Tibial nerve (tissue), 4 donors: ENCODE data around the gene KCTD2. TPM values are rescaled to one million over a fixed set of nuclear protein-coding genes. Genes with fewer than 3 reads are reported as not detected.

ENCODE experiments used
- DNase-seq, 2 donors: peaks; one replicate each; pipeline ENCODE4 v3.0.0-alpha.2; 2019; ENCODE audit warnings: low spot score in 2 of 2
- H3K27ac ChIP-seq, 4 donors: fragments of 200-600 bp; sonication (generic) in 3 of 4; one replicate each; pipeline ENCODE4 v1.5.1; 2017 to 2019; ENCODE audit warnings: mild to moderate bottlenecking in 1 of 4
- H3K27me3 ChIP-seq, 2 donors: fragments of 200-600 bp; sonication (generic) in 1 of 2; one replicate each; pipeline versions ENCODE4 v1.5.1 to v1.6.0; 2017 to 2019
- H3K36me3 ChIP-seq, 3 donors: fragments of 200-600 bp; sonication (generic); one replicate each; pipeline ENCODE4 v1.5.1; 2018 to 2019
- H3K4me1 ChIP-seq, 4 donors: fragments of 200-600 bp; sonication (generic) in 3 of 4; one replicate each; pipeline ENCODE4 v1.5.1; 2017 to 2019
- H3K4me3 ChIP-seq, 4 donors: fragments of 200-600 bp; sonication (generic) in 3 of 4; one replicate each; pipeline ENCODE4 v1.5.1; 2017 to 2019; ENCODE audit warnings: mild to moderate bottlenecking in 1 of 4, moderate library complexity in 1 of 4
- H3K9me3 ChIP-seq, 4 donors: fragments of 200-600 bp; sonication (generic) in 3 of 4; one replicate each; pipeline ENCODE4 v1.5.1; 2017 to 2019
- EP300 ChIP-seq, 2 donors: sonication (generic); formaldehyde crosslinking; IDR thresholded peaks; one replicate each; pipeline ENCODE4 v1.6.1; 2017; ENCODE audit warnings: antibody characterized with exemption in 2 of 2, mild to moderate bottlenecking in 1 of 2
- POLR2A ChIP-seq, 2 donors: fragments of 450-650 bp; IDR thresholded peaks; one replicate each; pipeline ENCODE4 v1.6.1; 2017; ENCODE audit warnings: antibody characterized with exemption in 2 of 2, mild to moderate bottlenecking in 2 of 2, moderate library complexity in 2 of 2
- WGBS, 2 donors: methylation state at CpG; one replicate each; pipeline ENCODE4 v1.1.5; 2018; 5-methylcytosine and 5-hydroxymethylcytosine counted together
- total RNA-seq, 4 donors: library from RNA; depleted of rRNA; stranded (reverse); fragments of >200 nt; gene quantifications; one replicate each; pipeline ENCODE4 v1.1.0, GENCODE V29; 2016
- TF ChIP-seq, protein P1 (sequence below), 5 experiments: fragments of 200-600 bp in 3 of 5; fragments of 450-650 bp in 2 of 5; sonication (generic) in 3 of 5; IDR thresholded peaks; one replicate each; pipeline ENCODE4 v1.5.1; 2016 to 2019; ENCODE audit warnings: antibody characterized with exemption in 5 of 5, mild to moderate bottlenecking in 3 of 5, moderate library complexity in 2 of 5

The KCTD2 gene
- total RNA-seq, 4 donors from 2014 or later: 24.9 to 33.5 (median 32.6) TPM

DNA sequence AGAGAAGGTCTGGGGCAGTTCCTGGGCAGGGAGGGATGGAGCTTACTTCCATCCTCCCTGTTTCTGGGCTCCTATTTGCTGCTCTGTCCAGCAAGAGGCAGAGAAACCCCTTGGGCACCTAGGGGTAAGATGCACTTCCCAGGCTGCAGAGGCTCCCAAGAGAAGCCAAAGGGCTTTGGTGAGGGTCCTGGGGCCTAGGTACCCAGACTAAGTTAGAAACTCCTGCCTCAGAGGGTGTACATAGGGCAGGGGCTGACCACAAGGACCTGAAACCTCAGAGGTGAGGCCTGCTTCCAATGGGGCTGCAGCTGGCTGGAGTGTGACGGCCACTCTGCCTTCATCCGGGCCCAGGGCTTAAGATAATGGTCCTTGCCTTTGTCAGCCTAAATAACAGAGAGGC, 61.2 kb downstream of the KCTD2 start:
- H3K36me3 ChIP-seq: peaks cover 0 to 22% (median 0%) of the 10 kb centered on the region in 3 donors
- H3K9me3 ChIP-seq: no peaks in the 10 kb centered on the region
- 83 to 84% methylated on average over 2 of the region's 2 CpGs for WGBS, 2 donors

DNA sequence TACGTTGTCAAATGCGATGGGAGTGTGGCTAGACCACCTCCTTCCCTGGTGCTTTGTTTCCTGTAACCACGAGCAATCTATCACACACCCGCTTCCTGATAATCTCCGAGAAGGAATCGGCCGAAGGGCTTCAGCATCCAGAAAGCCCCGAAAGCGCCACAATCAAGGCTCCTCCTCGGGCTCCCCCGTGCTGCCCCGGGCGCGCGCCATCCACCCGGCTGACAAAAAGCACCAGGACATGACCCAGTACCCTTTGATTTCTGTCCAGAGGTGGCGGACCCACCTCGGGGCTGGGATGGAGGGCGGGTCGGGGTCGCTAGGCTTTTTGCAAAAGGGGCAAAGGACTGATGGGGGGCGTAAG, 62.0 kb downstream of the KCTD2 start:
- H3K27ac ChIP-seq: no peak overlapping the region
- 7 to 9% methylated on average over 12 to 20 of the region's 22 CpGs for WGBS, 2 donors
- TF ChIP-seq, protein P1, sequence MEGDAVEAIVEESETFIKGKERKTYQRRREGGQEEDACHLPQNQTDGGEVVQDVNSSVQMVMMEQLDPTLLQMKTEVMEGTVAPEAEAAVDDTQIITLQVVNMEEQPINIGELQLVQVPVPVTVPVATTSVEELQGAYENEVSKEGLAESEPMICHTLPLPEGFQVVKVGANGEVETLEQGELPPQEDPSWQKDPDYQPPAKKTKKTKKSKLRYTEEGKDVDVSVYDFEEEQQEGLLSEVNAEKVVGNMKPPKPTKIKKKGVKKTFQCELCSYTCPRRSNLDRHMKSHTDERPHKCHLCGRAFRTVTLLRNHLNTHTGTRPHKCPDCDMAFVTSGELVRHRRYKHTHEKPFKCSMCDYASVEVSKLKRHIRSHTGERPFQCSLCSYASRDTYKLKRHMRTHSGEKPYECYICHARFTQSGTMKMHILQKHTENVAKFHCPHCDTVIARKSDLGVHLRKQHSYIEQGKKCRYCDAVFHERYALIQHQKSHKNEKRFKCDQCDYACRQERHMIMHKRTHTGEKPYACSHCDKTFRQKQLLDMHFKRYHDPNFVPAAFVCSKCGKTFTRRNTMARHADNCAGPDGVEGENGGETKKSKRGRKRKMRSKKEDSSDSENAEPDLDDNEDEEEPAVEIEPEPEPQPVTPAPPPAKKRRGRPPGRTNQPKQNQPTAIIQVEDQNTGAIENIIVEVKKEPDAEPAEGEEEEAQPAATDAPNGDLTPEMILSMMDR (IDR thresholded peaks at IDR 0.05): no peak
- no peak for TF ChIP-seq POLR2A (IDR thresholded peaks at IDR 0.05)
- TF ChIP-seq EP300 (IDR thresholded peaks at IDR 0.05): no peak

More for the DNA sequence above, 61.2 kb downstream of the KCTD2 start:
- DNase-seq: no peak
- H3K27ac ChIP-seq: no peak overlapping the region
- peaks cover 0 to 30% (median 16%) of the 10 kb centered on the region in 4 donors for H3K4me1 ChIP-seq
- no peak for TF ChIP-seq POLR2A (IDR thresholded peaks at IDR 0.05)
- TF ChIP-seq, protein P1 (IDR thresholded peaks at IDR 0.05): no peak
- TF ChIP-seq EP300 (IDR thresholded peaks at IDR 0.05): no peak
- no peak overlapping the region for H3K4me3 ChIP-seq
- H3K27me3 ChIP-seq: no peaks in the 10 kb centered on the region

DNA sequence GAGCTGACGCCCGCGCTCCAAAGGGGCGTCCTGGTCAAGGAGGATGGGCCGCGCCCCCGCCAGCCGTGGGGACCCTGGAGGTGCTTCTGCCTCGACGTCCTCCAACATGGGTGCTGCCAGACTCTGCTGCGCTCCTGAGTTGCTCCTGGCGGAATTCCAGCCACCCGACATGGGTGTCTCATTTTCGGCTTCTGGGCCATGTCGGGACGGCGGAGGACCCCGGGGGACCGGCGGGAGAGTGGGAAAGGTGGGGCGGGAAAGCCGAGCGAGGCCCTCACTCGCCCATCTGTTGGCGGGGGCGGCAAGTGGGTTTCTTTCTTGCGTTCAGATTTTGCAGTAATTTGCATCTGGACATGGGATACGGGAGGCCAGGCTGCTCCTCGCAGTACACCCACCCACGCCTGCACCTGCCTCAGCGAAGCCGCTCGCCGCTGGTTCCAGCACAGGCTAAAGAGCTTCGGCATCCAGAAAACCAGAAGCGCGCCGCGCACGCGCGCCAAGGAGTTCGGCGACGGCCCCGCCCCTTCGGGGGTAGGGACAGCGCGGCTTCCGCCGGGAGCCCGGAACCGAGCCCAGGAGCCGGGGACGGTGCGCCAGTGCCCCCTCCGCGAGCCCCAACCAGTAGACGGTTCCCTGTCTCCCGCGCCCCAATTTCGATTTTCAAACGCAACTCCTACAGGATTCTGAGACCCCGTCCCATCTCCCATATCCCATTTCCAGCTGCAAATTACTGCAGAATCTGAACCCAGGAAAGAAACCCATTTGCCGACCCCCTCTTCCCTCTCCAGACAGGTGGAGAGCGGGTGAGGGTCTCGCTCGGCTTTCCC, 62.6 kb downstream of the KCTD2 start, which contains the start of gene ARMC7:
TSS of gene ARMC7 (plus strand) at position 563 of the 827 bp plus-strand sequence. CDS start 320 bp downstream, outside the sequence.
- H3K27ac ChIP-seq: peak within 1 kb of the TSS; percentile 44 to 86 (median 71)
- peaks cover 0 to 16% (median 0%) of the 10 kb centered on the region in 3 donors for H3K36me3 ChIP-seq
- TF ChIP-seq, protein P1 (IDR thresholded peaks at IDR 0.05): no peak
- peak; percentile 14 to 60 for TF ChIP-seq POLR2A (IDR thresholded peaks at IDR 0.05)
- TF ChIP-seq EP300 (IDR thresholded peaks at IDR 0.05): peak in 1 of 2 donors; percentile 73
- peak within 1 kb of the TSS; percentile 52 to 97 (median 81) for H3K4me3 ChIP-seq
- DNase-seq: peak; percentile 72 to 79
- peaks cover 0 to 40% (median 21%) of the 10 kb centered on the region in 4 donors for H3K4me1 ChIP-seq
- 0 to 1% methylated on average over 41 to 62 of the region's 68 CpGs for WGBS, 2 donors
- H3K27me3 ChIP-seq: no peaks in the 10 kb centered on the region
- H3K9me3 ChIP-seq: no peaks in the 10 kb centered on the region

More for the DNA sequence above, 62.0 kb downstream of the KCTD2 start:
- Histone ChIP-seq H3K9me3 (no peaks in the 10 kb centered on the region), H3K36me3 (peaks cover 0 to 19% (median 0%) of the 10 kb centered on the region in 3 donors), H3K27me3 (no peaks in the 10 kb centered on the region), H3K4me3 (peak overlapping the region; percentile 52 to 97 (median 81)), H3K4me1 (peaks cover 0 to 36% (median 18%) of the 10 kb centered on the region in 4 donors)
- DNase-seq: no peak

DNA sequence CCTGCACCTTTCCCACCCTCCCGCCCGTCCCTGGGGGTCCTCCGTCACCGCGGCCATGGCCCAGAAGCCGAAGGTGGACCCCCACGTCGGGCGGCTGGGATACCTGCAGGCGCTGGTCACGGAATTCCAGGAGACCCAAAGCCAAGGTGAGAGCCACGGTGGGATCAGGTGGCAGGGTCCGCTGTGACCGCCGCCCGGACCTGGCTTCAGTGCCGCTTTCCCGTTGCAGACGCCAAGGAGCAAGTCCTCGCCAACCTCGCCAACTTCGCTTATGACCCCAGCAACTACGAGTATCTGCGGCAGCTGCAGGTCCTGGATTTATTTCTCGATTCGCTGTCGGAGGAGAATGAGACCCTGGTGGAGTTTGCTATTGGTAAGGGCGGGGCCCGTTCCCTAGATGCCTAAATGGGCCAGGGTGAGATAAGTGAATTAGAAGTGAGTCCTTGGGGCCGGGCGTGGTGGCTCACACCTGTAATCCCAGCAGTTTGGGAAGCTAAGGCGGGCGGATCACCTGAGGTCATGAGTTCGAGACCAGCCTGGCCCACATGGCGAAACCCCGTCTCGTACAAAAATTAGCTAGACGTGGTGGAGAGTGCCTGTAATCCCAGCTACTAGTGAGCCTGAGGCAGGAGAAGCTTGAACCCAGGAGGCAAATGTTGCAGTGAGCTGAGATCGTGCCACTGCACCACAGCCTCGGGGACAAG, 63.4 kb downstream of the KCTD2 start:
- DNase-seq: no peak
- Histone ChIP-seq H3K4me1 (peaks cover 0 to 48% (median 28%) of the 10 kb centered on the region in 4 donors), H3K27ac (peak overlapping the region; percentile 44 to 86 (median 71))

More for the DNA sequence above, 63.4 kb downstream of the KCTD2 start:
- no peak for TF ChIP-seq POLR2A (IDR thresholded peaks at IDR 0.05)
- TF ChIP-seq, protein P1 (IDR thresholded peaks at IDR 0.05): no peak
- TF ChIP-seq EP300 (IDR thresholded peaks at IDR 0.05): no peak
- Histone ChIP-seq H3K9me3 (no peaks in the 10 kb centered on the region), H3K4me3 (peak overlapping the region; percentile 52 to 97 (median 81)), H3K27me3 (no peaks in the 10 kb centered on the region), H3K36me3 (peaks cover 0 to 10% (median 0%) of the 10 kb centered on the region in 3 donors)
- WGBS, 2 donors: 24 to 26% methylated on average over 32 to 37 of the region's 40 CpGs
